GM23248 (cell line): ENCODE data around the gene PIEZO1.

Experiments
- EZH2 ChIP-seq: fragments of 200-600 bp; sonication (generic); IDR thresholded peaks from 2 replicates; pipeline ENCODE4 v1.6.1; 2018; ENCODE audit warnings: antibody characterized with exemption, mild to moderate bottlenecking; ENCODE audit not compliant: insufficient read depth, poor library complexity, severe bottlenecking
- EZH2phosphoT487 ChIP-seq: fragments of 200-600 bp; sonication (generic); IDR thresholded peaks from 2 replicates; pipeline ENCODE4 v1.6.1; 2018; ENCODE audit warnings: antibody characterized with exemption, moderate library complexity, mild to moderate bottlenecking, low read depth; ENCODE audit not compliant: insufficient read depth

- TF ChIP-seq EZH2 (no peak), EZH2phosphoT487 (no peak)
Observed at GRCh38 chr16:88747588-88748301, 37.3 kb downstream of the PIEZO1 start.
